Esophagus squamous epithelium (tissue), 4 donors: ENCODE results near the gene CREB3L2.

Experiments used
- CTCF ChIP-seq, 6 experiments: fragments of 450-650 bp in 4 of 6; fragments of 200-600 bp in 2 of 6; sonication (generic) in 2 of 6; IDR thresholded peaks; one replicate each; pipeline ENCODE4 v1.5.1; 2016 to 2019; ENCODE audit warnings: antibody characterized with exemption in 6 of 6, mild to moderate bottlenecking in 4 of 6, moderate library complexity in 4 of 6
- POLR2A ChIP-seq, 4 donors: fragments of 450-650 bp; IDR thresholded peaks; one replicate each; pipeline ENCODE4 v1.6.1; 2017; ENCODE audit warnings: antibody characterized with exemption in 4 of 4, mild to moderate bottlenecking in 4 of 4, moderate library complexity in 3 of 4

DNA sequence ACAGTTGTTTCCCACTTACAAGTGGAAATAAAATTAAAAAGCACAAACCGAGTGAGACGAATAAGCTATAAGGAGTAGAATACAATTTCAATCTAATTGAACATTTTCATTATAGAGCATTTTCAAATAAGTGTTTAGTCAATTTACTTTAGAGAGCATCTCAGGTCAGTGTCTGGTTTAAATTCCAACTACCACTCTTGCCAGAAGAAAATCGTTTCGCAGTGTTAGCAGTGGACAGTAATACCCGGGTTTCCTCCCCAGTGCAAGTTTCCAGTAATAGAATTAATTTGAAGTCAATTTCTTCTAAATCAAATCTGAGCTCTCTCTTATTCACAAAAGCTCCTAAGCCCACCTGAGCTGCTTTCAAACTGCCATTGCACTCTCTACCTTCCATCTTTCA, 45.7 kb downstream of the CREB3L2 start:
- TF ChIP-seq CTCF (IDR thresholded peaks at IDR 0.05) (no peak), POLR2A (IDR thresholded peaks at IDR 0.05) (no peak)
